Fibroblast of skin of right quadriceps (primary cell): Measurements from ENCODE around the gene CDYL.

ENCODE experiments used
- DNase-seq: peaks from one replicate; pipeline ENCODE4 v3.0.0-alpha.2; 2013

The CDYL gene

DNA sequence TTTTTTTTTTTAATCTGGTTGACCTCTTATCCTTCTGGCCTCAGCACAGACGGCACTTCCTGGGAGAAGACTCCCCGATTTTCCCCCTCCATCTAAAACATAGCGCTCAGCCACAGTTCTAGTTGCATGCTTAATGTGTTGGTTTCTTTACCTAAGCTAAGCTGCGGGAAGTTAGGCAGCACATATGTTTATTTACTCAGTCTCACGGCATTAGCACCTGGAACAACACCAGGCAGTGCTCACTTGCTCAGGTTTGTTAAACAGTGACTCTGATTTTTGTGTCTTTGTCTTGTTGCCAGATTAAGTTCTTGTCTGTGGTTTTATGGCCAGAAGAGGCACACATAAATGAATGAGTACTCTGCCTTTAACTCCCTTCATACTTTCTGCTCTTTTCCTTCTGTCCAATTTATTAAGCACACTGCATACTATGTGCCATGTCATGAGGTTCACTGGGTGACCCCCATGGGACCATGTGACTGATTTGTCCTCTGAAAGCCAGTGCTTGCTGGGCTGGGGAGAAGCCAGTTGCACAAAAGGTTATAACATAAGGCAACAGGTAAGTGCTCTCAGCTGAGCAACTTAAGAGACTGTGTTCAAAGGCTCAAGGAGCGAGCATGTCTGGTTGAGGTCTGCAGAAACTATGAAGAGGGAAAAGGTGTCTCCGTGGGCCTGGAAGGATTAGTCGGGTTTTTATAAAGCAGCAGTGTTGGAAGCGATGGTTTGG, 134.0 kb downstream of the CDYL start:
- no peak for DNase-seq

DNA sequence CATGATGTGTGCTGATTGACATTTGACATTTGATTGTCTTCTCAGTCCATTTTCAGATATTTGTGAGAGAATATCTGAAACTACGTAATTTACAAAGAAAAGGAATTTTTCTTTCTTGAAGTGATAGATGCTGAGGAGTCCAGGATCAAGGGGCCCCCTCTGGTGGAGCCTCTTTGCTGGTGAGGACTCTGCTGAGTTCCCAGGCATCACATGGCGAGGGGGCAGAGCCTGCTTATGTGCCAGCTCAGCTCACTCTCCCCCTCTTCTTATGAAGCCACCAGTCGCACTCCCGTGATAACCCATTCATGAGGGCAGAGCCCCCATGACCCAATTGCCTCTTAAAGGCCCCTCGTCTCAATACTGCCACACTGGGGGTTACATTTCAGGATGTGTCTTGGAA, 136.4 kb downstream of the CDYL start:
- DNase-seq: no peak

DNA sequence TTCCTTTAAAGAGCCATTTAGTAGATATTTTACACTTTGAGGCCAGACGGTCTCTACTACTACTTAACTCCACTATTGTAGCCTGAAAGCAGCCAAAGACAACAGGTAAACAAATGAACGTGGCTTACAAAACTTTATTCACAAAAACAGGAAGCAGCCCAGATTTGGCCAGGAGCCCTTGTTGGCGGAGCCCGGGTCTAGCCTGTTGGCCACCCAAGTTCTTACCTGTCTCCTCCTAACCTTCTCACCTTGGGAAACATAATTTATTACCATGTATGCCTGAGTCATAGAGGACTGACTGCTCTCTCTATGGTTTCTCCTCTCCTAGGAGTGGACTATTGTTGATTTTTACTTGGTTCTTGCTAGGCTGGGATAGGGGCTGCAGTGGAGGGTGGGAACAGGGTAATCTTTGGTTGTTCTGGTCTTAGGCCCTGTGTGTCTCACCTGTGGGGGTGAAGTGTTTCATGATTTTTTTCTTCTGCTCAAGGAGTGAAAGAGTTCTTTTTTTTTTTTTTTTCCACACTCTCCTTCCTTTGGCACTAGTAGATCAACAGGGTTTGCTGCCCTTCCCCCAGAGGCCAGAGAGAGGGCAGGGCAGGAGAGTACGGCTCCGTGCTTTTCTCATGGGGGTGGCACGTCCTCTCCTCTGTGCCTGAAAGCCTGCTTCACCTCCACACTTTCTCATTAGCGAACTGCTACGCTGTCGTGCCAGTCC, 137.7 kb downstream of the CDYL start:
- no peak for DNase-seq

- peak; percentile 84 for DNase-seq
Observed at GRCh38 chr6:4914420-4915159, 138.4 kb downstream of the CDYL start.

DNA sequence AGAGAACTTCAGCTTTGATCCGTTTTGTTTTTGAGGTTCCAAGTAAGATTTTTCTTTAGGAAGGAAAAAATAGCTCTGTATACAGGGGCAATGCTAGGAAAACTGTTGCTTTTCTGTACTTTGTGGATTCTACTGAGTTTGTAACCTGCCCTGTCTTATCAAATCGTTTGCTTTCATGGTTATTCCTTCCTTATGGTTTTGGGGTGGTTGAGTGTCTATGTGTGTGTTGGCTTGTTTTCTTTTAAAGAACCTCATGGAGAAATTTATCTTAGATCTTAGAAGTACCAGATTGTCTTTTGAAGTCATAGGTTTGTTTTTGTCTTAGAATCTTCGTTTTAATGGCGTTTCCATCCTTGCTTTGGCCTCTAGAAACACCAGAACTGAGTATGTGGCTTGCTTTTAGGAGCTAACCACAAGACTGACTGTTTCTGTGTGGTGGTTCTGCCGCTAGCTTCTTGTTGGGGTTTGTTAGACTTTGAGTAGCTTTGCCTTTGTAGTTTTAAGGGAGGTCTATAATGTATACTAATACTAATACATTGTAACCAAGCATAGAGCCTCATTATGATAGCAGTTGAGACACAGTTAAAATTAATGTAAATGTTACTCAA, 140.9 kb downstream of the CDYL start:
- DNase-seq: no peak

- DNase-seq: peak; percentile 39
Observed at GRCh38 chr6:4920914-4921410, 144.8 kb downstream of the CDYL start.

DNA sequence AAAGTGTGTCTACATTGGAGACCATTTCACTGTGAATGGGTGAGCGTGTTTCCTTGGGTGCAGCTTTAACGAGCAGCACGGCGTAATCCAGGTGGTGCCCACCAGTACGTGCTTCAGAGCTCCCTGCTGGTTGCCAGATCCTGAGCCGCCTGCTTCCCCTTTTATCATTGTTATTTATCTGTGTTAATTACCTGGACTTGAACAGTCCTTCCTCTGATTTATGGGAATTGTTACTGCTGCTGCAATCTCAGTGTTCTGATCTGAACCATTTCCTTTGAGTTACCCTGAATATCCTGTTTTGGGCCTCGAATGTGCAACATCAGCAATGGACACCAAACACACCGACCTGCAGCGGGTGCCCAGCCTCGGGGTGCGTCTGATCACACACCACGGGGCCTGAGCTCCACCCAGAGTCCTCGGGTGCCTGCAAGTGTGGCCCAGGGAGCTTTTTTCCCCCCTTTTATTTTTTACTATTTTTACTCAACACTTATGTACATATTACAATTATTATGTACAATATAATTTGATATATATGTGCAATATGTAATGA, 146.4 kb downstream of the CDYL start:
- no peak for DNase-seq

GRCh38 chr6:4923081-4923480, 146.9 kb downstream of the CDYL start:
- no peak for DNase-seq

DNA sequence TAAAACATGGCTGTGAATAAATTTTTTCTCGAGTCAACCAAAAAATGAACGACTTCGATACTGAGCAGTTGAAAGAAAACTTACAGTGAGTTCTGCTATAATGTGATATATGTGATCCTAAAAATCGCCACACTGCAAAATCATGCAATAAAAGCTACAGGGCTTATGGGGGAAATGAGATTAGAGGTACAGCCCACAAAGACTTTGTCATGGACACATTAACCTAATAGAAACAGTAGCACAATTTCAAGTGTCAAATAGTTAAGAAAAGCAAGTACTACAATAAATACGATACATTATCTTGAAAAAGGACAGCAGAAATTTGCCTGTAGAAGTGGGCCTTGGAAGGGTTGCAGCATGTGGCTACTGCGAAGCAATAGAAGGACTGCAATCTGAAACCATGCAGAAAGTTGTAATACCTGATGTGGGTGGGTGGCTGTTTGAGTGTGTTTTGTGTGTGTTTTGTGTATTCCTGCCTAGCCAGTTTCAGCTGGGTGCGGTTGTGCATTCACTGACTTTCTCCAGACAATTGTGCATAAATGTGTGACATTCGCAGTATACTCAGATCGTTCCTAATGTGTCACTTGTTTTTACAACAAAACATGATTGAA, 148.6 kb downstream of the CDYL start:
- no peak for DNase-seq

- no peak for DNase-seq
Observed at GRCh38 chr6:4925580-4925979, 149.4 kb downstream of the CDYL start.

DNA sequence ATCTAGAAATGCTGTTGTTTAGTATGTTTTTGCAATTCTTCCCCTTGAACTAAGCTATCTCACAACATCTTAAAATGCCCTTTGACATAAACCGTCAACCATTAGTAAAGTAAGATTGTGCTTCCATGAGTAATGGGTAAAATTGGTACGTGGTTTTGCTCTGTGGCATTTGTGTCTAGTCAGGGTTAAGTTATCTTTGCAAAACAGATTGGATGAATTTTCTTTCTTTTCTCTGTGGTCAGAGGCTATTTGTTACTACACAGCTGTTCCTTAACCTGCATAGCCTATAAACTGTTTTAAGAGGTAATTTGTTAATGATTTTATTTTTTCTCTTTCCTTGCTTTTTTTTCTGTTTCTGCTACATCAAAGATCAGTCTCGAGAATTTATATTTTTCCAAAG, 152.2 kb downstream of the CDYL start:
- DNase-seq: peak; percentile 63

GRCh38 chr6:4929097-4929718, 153.0 kb downstream of the CDYL start:
- no peak for DNase-seq

DNA sequence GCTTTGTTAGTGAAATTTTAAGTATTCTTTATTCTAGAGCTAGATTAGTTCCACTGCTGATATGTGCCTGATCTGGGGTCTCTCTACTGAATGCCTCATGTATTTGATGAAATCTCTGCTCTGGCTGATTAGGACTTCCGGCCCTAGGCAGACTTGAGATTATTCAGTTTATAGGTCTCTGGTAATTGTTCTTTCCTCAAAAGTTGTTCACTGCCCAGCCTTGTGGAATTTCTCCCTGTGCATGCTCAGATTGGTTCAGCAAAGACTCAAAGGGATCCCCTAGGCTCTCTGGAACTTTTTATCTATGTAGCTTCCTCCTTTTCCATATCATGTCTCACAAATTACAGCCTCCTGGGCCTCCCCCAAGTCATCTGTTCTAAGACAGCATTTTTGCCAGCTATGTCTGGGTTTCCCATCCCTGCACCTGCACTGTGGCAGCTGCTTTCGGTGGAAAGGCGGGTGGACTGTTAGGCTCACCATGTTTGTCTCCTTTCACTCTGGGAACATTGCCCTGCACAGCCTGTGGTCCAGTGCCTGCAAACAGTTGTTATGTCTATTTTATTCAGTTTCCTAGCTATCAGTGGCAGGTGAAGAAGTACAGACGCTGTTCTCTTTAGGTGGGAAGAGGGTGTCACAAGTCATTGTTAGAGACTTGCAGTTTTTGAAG, 154.0 kb downstream of the CDYL start:
- no peak for DNase-seq

DNA sequence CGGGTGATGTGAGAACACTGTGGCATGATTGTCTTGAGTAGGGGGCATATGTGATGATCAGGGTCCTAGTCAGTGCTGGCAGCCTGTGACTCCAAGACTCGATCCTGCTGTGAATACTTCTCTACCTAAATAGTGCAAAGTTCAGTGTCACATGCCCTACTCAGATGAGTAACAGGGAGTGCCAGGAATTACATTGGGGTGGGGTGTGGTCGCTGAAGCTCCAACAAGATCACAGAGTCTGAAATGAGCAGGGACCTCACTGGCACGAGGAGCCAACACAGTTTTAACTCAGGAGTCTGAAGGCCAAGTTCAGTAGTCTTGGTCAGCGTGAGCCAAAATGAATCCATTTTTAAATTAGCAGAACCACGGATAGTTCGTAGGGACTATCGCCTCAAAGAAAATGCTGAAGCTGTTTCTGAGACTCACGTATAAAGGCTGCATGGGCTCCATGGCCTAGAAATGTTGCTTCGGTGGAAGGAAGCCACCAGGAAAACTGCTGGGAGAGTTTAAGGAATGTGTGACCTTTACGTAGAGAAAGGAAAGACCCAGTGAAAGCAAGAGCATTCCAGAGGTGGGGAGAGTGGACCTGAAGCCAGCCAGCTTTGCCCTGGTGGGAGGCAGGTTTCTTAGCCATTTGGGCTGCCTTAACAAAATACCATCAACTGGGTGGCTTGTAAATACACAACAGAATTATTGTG, 155.5 kb downstream of the CDYL start:
- no peak for DNase-seq

DNA sequence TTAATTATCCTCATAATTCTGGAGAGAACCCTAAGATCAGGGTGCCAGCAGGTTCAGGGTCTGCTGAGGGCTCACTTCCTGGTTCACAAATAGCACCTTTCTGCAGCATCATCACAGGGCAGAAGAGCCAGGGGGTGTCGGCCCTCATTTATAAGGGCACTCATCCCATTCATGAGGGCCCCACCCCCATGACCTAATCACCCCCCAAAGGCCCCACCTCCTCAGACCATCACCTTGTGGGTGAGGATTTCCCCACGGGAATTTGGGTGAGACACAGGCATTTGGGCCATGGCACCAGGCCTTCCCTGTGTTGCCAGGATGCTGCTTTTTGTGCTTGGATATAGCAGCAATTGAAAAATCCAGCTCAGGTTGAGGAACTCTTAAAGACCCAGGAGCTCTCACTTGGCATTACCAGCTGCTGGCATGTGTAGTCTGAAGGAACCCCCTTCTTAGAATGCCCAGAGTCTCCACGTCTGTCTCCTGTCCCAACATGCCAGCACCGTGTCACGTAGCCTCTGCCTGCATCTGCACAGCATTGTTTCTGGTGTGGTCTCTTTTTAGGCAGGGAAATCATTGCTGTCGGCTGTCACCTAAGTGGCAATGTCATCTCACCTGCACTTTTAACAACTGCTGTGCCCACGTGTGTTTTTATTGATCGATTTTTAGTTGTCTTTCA, 156.2 kb downstream of the CDYL start:
- no peak for DNase-seq

DNA sequence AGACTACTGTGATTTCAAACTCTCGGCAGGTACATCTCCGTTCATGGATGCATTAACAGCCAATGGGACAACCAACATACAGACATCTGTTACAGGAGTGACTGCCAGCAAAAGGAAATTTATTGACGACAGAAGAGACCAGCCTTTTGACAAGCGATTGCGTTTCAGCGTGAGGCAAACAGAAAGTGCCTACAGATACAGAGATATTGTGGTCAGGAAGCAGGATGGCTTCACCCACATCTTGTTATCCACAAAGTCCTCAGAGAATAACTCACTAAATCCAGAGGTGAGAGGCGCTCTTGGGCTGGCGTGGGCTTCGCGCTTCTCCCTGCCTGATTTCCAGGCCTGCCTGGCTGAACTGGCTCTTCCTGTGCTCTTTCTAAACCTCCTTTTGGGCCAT, 159.3 kb downstream of the CDYL start:
- DNase-seq: no peak

- no peak for DNase-seq
Observed at GRCh38 chr6:4935975-4936680, 159.9 kb downstream of the CDYL start.

DNA sequence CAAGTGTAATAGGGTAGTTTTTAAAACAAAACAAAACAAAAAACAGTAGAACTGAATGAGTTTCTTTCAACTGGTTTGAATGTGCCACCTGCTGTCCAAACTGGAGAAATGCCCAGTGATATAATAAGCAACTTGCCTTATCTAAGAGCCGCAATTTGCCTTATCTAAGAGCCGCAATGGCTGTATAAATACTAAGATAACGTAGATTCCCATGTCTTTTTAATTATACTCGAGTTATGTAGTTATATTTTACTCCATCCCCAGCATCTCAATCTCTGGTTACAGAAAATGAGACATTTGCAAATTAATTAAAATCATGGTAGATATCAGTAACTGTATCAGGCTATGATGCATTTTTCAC, 160.5 kb downstream of the CDYL start:
- peak; percentile 53 for DNase-seq

DNA sequence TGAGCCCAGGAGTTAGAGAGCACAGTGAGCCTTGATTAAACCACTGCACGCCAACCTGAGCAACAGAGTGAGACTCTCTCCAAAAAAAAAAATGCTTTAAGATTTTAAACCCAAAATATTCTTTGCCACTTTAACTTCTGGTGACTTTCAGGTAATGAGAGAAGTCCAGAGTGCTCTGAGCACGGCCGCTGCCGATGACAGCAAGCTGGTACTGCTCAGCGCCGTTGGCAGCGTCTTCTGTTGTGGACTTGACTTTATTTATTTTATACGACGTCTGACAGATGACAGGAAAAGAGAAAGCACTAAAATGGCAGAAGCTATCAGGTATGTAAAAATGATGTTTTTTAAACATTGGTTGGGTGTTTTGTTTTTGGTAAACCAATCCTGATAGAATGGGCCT, 161.2 kb downstream of the CDYL start:
- no peak for DNase-seq

DNA sequence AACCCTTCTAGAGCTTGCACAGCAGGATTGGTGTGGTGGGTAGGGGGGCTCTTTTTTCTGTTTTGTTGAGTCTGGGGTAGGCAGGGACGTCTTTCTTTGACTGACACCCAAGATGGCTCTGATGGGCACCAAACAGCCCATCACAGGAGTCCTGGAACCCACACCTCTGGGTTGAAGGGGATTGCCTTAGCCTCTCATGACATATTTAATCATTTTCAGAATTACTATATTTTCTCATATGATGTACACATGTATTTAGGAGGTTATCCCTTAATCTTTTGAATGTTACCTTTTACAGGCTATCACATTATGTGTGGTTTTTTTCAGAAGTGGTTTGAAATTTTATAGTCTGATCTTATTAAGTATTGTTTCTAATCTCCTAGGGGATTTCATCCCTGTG, 163.0 kb downstream of the CDYL start:
- no peak for DNase-seq
